ENCODE measurements around the gene PLCL1. TPM values are rescaled to one million over a fixed set of nuclear protein-coding genes. Genes with fewer than 3 reads are reported as not detected.
"Not testable (repeated sequence)": the region's sequence is repeated elsewhere in the genome, so short reads cannot be mapped to it uniquely, and the experiment has no call there.

The PLCL1 gene
- total RNA-seq, 1 donor from 2014 or later: 13.6 TPM

GRCh38 chr2:198187841-198188240 lies 383.4 kb downstream of the PLCL1 start:
- Mint-ChIP-seq H3K36me3 (ENCODE audit: low read depth, unreplicated experiment) (no peaks in the 10 kb centered on the region), H3K4me3 (ENCODE audit: unreplicated experiment) (no peak overlapping the region), H3K27ac (ENCODE audit: unreplicated experiment) (no peak overlapping the region), H3K27me3 (ENCODE audit: unreplicated experiment) (no peaks in the 10 kb centered on the region), H3K4me1 (ENCODE audit: unreplicated experiment) (peaks cover 5% of the 10 kb centered on the region), H3K9me3 (ENCODE audit: unreplicated experiment) (no peaks in the 10 kb centered on the region)
- no peak for TF ChIP-seq CTCF (IDR thresholded peaks at IDR 0.05; ENCODE audit: unreplicated experiment)
- DNase-seq (ENCODE audit: low spot score): no peak

- no peak for DNase-seq (ENCODE audit: low spot score)
- H3K9me3 Mint-ChIP-seq (ENCODE audit: unreplicated experiment): no peaks in the 10 kb centered on the region
- no peak overlapping the region for H3K27ac Mint-ChIP-seq (ENCODE audit: unreplicated experiment)
- no peaks in the 10 kb centered on the region for H3K4me1 Mint-ChIP-seq (ENCODE audit: unreplicated experiment)
- H3K27me3 Mint-ChIP-seq (ENCODE audit: unreplicated experiment): no peaks in the 10 kb centered on the region
- H3K4me3 Mint-ChIP-seq (ENCODE audit: unreplicated experiment): no peak overlapping the region
- TF ChIP-seq CTCF (IDR thresholded peaks at IDR 0.05; ENCODE audit: unreplicated experiment): no peak
- no peaks in the 10 kb centered on the region for H3K36me3 Mint-ChIP-seq (ENCODE audit: low read depth, unreplicated experiment)
Observed at GRCh38 chr2:198188982-198189381, 384.6 kb downstream of the PLCL1 start.

- Mint-ChIP-seq H3K27ac (ENCODE audit: unreplicated experiment) (no peak overlapping the region), H3K4me3 (ENCODE audit: unreplicated experiment) (no peak overlapping the region), H3K36me3 (ENCODE audit: low read depth, unreplicated experiment) (no peaks in the 10 kb centered on the region), H3K9me3 (ENCODE audit: unreplicated experiment) (peaks cover 5% of the 10 kb centered on the region), H3K27me3 (ENCODE audit: unreplicated experiment) (no peaks in the 10 kb centered on the region), H3K4me1 (ENCODE audit: unreplicated experiment) (no peaks in the 10 kb centered on the region)
- no peak for TF ChIP-seq CTCF (IDR thresholded peaks at IDR 0.05; ENCODE audit: unreplicated experiment)
- DNase-seq (ENCODE audit: low spot score): no peak
Observed at GRCh38 chr2:198191651-198192050, 387.3 kb downstream of the PLCL1 start.

- H3K4me1 Mint-ChIP-seq (ENCODE audit: unreplicated experiment); H3K27me3 Mint-ChIP-seq (ENCODE audit: unreplicated experiment); H3K36me3 Mint-ChIP-seq (ENCODE audit: low read depth, unreplicated experiment); DNase-seq (ENCODE audit: low spot score); H3K27ac Mint-ChIP-seq (ENCODE audit: unreplicated experiment); H3K4me3 Mint-ChIP-seq (ENCODE audit: unreplicated experiment); H3K9me3 Mint-ChIP-seq (ENCODE audit: unreplicated experiment): not testable (repeated sequence)
Observed at GRCh38 chr2:198196556-198196955, 392.2 kb downstream of the PLCL1 start.

Other genes with a start within 250 kb of the PLCL1 start
- 27.2 TPM for gene RFTN2, start 129.0 kb upstream of the PLCL1 start, total RNA-seq (ENCODE audit: unreplicated experiment)
- 13.5 TPM for gene MARS2, start 99.2 kb upstream of the PLCL1 start, total RNA-seq (ENCODE audit: unreplicated experiment)
- not detected for gene BOLL, start 19.3 kb upstream of the PLCL1 start, total RNA-seq (ENCODE audit: unreplicated experiment)